NT2/D1 (cell line): ENCODE results near the gene MUC5AC.

Source experiments
- YY1 ChIP-seq: IDR thresholded peaks from 2 replicates; pipeline ENCODE4 v1.6.1; 2011; ENCODE audit not compliant: insufficient read length, insufficient read depth
- ZNF274 ChIP-seq: IDR thresholded peaks from 2 replicates; pipeline ENCODE4 v1.6.1; 2011; ENCODE audit warnings: mild to moderate bottlenecking, low read depth, low read length

DNA sequence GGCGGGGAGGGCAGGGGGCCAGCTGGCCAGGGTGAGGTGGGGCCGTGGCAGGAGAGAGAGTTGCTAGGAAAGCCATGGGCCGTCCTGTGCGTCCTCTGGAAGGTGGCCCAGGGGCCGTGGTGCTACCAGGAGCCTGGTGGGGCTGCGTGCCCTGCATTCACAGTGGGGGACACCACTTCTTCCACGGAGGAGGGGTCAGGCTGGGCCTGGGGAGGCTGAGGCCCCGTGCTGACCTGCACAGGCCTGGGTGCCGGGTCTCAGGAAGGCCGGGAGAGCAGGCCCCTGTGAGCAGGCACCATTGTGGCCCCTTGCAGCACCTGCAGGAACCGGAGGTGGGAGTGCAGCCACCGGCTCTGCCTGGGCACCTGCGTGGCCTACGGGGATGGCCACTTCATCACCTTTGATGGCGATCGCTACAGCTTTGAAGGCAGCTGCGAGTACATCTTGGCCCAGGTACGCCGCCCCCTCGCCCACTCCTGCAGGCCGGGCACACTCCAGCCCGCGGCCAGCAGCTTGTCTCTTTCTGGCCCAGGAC lies 77.1 kb downstream of the MUC5AC start:
- TF ChIP-seq ZNF274 (no peak), YY1 (no peak)
